ENCODE data around the gene IL1RL1. TPM values are rescaled to one million over a fixed set of nuclear protein-coding genes. Genes with fewer than 3 reads are reported as not detected.

The IL1RL1 gene
- not detected in 2 replicates for total RNA-seq (2014; rRNA removed; shearing (Covaris generic))

GRCh38 chr2:102310964-102311640, at the start of gene IL1RL1:
Gene IL1RL1 (plus strand): TSS chr2:102311563. CDS start chr2:102338265, 26,702 bp downstream.
- Histone ChIP-seq H3K4me3 (ENCODE audit: insufficient read depth, low read depth, low read length) (no peak within 1 kb of the TSS), H3K36me3 (replicated peaks; ENCODE audit: control insufficient read depth, insufficient read depth, low read length) (no peaks in the 10 kb centered on the region), H3K27me3 (ENCODE audit: control insufficient read depth, insufficient read depth, low read length) (no peaks in the 10 kb centered on the region)
- no peak for DNase-seq

- H3K27me3 ChIP-seq (ENCODE audit: control insufficient read depth, insufficient read depth, low read length) = no peaks in the 10 kb centered on the region
- no peak for DNase-seq
- H3K4me3 ChIP-seq (ENCODE audit: insufficient read depth, low read depth, low read length) = no peak overlapping the region
- no peaks in the 10 kb centered on the region for H3K36me3 ChIP-seq (replicated peaks; ENCODE audit: control insufficient read depth, insufficient read depth, low read length)
Observed at GRCh38 chr2:102262216-102263129, 48.9 kb upstream of the IL1RL1 start.

DNA sequence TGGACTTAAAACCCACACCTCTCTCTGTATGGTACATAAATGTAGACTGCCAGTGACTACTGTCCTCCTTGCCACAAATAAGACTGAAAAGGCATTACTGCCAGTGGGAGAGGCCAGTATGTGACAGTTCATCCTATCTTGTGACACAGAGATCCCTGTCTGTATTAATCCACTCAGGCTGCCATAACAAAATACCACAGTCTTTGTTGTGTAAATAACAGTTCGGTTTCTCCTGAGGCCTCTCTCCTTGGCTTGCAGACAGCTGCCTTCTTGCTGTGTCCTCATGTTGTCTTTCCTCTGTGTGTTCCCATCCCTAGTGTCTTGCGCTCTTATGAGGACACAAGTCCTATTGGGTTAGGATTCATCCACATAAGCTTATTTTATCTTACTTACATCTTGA, 46.4 kb upstream of the IL1RL1 start:
- Histone ChIP-seq H3K4me3 (ENCODE audit: insufficient read depth, low read depth, low read length) (no peak overlapping the region), H3K27me3 (ENCODE audit: control insufficient read depth, insufficient read depth, low read length) (no peaks in the 10 kb centered on the region), H3K36me3 (replicated peaks; ENCODE audit: control insufficient read depth, insufficient read depth, low read length) (no peaks in the 10 kb centered on the region)
- DNase-seq = no peak

DNA sequence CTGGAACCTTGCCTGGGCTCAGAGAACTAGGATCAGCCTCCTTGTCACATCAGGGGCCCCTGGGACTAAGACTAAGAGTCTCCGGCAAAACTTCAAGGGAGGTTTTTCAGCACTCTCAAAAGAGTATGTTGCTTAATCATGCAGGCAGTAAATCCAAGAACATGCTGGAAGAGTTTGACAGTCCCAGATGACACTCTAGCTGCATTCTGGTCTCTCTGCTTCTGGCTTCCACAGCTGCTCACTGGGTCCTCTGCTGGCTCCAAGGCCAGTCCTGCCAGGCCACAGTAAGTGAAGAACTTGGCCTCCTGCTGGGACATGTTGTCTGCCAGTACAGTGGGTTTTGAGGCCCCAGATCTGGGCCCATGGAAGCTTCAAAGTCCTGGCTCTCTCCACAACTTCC, 45.2 kb upstream of the IL1RL1 start:
- Histone ChIP-seq H3K4me3 (ENCODE audit: insufficient read depth, low read depth, low read length) (no peak overlapping the region), H3K27me3 (ENCODE audit: control insufficient read depth, insufficient read depth, low read length) (no peaks in the 10 kb centered on the region), H3K36me3 (replicated peaks; ENCODE audit: control insufficient read depth, insufficient read depth, low read length) (no peaks in the 10 kb centered on the region)
- no peak for DNase-seq

DNA sequence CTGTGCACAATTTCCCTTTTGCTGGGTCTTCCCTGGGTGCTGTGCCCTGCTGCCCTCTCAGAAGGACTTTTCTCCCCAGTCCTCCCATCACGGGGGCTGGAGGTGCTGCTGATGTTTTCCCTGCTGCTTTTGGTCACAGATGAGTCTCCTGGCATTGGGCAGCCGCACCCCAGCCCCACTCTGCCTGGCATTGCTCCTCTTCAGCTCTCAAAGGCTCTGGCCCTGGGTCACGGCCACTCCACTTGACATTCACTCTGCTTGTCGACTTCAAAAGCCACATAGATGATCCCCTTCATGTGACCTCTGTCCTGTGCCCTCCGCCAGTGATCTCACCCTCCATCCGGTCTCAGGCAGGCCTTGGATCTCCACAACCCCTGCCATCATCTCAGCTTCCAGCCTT, 43.6 kb upstream of the IL1RL1 start:
- DNase-seq = no peak
- Histone ChIP-seq H3K36me3 (replicated peaks; ENCODE audit: control insufficient read depth, insufficient read depth, low read length) (no peaks in the 10 kb centered on the region), H3K27me3 (ENCODE audit: control insufficient read depth, insufficient read depth, low read length) (no peaks in the 10 kb centered on the region), H3K4me3 (ENCODE audit: insufficient read depth, low read depth, low read length) (no peak overlapping the region)

DNA sequence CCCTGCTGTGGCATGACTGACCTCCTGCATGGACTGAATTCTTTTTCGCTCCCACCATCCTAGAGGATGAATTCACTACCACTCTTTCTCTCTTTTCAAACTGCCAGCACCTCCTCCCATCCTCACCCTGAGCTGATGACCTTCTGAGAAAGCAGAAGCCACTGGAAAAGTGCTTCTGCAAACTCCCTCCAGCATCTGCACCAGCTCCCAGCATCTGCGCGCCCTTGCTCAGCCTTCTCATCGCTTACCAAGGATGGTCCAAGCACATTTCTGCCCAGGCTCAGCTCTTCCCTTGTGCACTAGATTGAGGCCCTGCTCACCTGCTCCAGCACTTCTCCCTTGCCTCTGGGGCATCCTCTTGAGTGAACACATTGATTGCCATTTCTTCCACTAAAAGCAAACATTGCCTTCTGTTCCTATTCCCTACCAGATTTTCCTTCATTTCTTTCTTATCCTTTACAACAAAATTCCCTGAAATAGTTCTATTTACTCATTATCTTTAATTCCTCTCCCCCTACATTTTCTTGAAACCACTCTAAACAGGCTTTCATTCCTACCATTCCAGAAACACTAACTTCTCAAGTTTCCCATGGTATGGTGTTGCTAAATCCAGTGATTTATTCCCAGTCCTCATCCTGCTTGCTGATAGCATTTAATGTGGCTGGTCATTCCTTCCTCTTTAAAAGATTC, 42.7 kb upstream of the IL1RL1 start:
- no peak for DNase-seq
- no peak overlapping the region for H3K4me3 ChIP-seq (ENCODE audit: insufficient read depth, low read depth, low read length)
- no peaks in the 10 kb centered on the region for H3K27me3 ChIP-seq (ENCODE audit: control insufficient read depth, insufficient read depth, low read length)
- no peaks in the 10 kb centered on the region for H3K36me3 ChIP-seq (replicated peaks; ENCODE audit: control insufficient read depth, insufficient read depth, low read length)

DNA sequence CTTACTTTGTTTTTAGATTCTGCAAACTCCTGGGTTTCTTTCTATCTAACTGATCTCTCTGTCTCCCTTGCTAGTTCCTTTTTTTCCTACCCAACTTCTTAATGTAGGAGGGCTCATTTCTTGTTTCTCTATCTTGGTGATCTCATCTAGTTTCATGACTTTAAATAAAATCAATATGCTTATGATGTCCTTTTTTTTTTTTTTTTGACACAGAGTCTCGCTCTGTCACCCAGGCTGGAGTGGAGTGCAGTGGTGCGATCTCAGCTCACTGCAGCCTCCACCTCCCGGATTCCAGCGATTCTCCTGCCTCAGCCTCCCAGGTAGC, 42.2 kb upstream of the IL1RL1 start:
- no peak overlapping the region for H3K4me3 ChIP-seq (ENCODE audit: insufficient read depth, low read depth, low read length)
- H3K27me3 ChIP-seq (ENCODE audit: control insufficient read depth, insufficient read depth, low read length) = no peaks in the 10 kb centered on the region
- H3K36me3 ChIP-seq (replicated peaks; ENCODE audit: control insufficient read depth, insufficient read depth, low read length) = no peaks in the 10 kb centered on the region
- DNase-seq = no peak

- Histone ChIP-seq H3K27me3 (ENCODE audit: control insufficient read depth, insufficient read depth, low read length) (no peaks in the 10 kb centered on the region), H3K36me3 (replicated peaks; ENCODE audit: control insufficient read depth, insufficient read depth, low read length) (no peaks in the 10 kb centered on the region), H3K4me3 (ENCODE audit: insufficient read depth, low read depth, low read length) (no peak overlapping the region)
- no peak for DNase-seq
Observed at GRCh38 chr2:102271844-102272243, 39.5 kb upstream of the IL1RL1 start.

DNA sequence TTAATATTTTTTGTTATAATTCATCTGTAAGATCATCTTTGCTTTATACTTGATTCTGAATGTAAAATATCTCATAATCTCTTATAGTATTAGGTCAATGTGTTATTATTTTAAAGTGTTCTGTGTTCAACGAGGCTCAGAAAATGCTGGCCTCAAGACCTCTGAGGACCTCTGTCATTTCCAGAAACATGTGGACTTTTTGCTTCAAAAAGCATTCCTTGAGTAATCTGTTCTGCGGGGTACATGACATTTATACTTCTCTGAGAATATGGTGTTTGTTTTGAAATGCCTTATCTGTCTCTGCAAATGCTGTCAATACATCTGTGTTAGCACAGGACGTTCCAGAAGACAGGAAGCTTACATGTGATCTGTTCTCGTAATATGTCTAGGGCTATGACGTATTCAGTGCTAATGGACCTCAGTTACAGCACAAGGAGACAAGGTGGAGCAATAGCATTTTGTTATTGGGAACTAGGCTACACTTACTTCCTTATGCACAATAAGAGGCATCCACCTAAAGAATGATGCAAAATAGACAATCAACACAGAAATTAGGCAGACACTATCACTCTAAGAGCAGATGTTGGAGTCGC, 37.6 kb upstream of the IL1RL1 start:
- H3K27me3 ChIP-seq (ENCODE audit: control insufficient read depth, insufficient read depth, low read length) = no peaks in the 10 kb centered on the region
- DNase-seq = no peak
- H3K4me3 ChIP-seq (ENCODE audit: insufficient read depth, low read depth, low read length) = no peak overlapping the region
- no peaks in the 10 kb centered on the region for H3K36me3 ChIP-seq (replicated peaks; ENCODE audit: control insufficient read depth, insufficient read depth, low read length)

DNA sequence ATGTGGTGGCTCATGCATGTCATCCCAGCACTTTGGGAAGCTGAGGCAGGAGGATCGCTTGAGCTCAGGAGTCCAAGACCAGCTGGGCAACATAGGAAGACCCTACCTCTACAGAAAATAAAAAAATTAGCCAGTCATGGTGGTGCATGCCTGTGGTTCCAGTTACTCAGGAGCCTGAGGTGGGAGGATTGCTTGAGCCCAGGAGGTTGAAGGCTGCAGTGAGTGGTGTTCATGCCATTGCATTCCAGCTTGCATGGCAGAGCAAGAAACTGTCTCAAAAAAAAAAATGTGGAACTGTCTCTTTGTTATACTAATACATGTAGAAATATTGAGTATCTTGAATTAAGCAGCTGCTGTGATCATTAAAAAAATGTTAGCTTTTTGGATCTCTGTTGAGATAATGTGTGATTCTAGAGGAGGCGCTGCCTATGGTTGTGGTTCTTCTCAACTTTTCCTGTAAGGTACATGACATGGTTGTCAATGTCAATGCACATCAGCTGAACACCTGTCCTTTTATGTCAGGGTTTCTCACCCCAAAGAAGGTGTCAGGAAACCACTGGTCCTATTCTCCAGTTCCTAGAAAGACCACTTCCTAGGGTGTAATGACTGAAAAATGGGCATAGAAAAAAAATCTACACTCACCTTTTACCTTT, 34.7 kb upstream of the IL1RL1 start:
- no peaks in the 10 kb centered on the region for H3K27me3 ChIP-seq (ENCODE audit: control insufficient read depth, insufficient read depth, low read length)
- H3K4me3 ChIP-seq (ENCODE audit: insufficient read depth, low read depth, low read length) = no peak overlapping the region
- H3K36me3 ChIP-seq (replicated peaks; ENCODE audit: control insufficient read depth, insufficient read depth, low read length) = no peaks in the 10 kb centered on the region
- no peak for DNase-seq

- H3K36me3 ChIP-seq (replicated peaks; ENCODE audit: control insufficient read depth, insufficient read depth, low read length) = no peaks in the 10 kb centered on the region
- no peak for DNase-seq
- H3K4me3 ChIP-seq (ENCODE audit: insufficient read depth, low read depth, low read length) = no peak overlapping the region
- no peaks in the 10 kb centered on the region for H3K27me3 ChIP-seq (ENCODE audit: control insufficient read depth, insufficient read depth, low read length)
Observed at GRCh38 chr2:102277202-102277700, 34.1 kb upstream of the IL1RL1 start.

DNA sequence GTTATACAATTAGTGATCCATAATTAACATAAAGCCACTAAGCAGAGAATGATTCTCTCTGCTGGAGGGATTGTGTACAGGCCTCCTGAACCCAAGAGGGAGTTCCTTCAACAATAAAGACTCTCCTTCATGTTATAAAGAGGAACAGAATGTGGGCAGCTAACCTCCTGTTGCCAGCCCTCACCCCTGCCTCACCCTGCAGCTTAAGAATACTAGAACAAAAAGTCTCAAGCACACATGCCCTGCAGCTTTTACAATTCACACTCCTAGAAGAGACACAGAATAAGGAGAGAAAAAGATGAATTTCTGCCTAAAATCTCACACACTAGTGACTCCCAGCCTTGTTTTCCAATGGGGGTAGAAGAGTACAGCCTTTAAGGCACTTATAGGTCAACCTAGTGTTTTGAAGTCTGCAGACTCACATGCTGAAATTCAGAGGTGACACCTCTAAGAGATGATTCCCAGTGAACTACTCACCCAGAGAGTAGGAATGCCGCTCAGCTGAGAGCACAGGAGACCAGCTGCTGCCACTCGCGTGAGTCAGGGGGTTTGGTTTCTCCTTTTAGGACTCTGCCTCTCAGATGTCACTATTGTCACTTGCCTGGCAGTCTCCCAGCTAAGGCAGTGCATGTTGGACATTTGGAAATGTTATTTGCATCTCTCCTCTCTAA, 32.5 kb upstream of the IL1RL1 start:
- Histone ChIP-seq H3K4me3 (ENCODE audit: insufficient read depth, low read depth, low read length) (no peak overlapping the region), H3K36me3 (replicated peaks; ENCODE audit: control insufficient read depth, insufficient read depth, low read length) (no peaks in the 10 kb centered on the region), H3K27me3 (ENCODE audit: control insufficient read depth, insufficient read depth, low read length) (no peaks in the 10 kb centered on the region)
- no peak for DNase-seq

DNA sequence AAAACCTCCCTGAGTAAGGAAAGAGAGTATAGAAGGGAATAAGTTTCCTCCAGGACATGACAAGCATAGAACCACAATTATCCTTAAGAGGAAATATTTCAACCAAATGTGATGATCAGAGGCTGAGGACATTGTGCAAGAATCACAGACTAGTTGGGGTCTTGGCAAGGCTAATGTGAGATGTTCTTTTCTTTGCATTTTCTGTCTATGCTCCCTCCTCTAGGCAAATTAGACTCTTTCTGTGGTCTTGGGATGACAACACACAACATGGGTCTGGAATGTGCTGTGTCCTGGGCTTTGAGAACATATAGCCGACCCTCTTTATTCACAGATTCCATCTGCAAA, 32.0 kb upstream of the IL1RL1 start:
- Histone ChIP-seq H3K4me3 (ENCODE audit: insufficient read depth, low read depth, low read length) (no peak overlapping the region), H3K27me3 (ENCODE audit: control insufficient read depth, insufficient read depth, low read length) (no peaks in the 10 kb centered on the region), H3K36me3 (replicated peaks; ENCODE audit: control insufficient read depth, insufficient read depth, low read length) (no peaks in the 10 kb centered on the region)
- DNase-seq = no peak

GRCh38 chr2:102282678-102283091, 28.7 kb upstream of the IL1RL1 start:
- no peak overlapping the region for H3K4me3 ChIP-seq (ENCODE audit: insufficient read depth, low read depth, low read length)
- no peaks in the 10 kb centered on the region for H3K27me3 ChIP-seq (ENCODE audit: control insufficient read depth, insufficient read depth, low read length)
- H3K36me3 ChIP-seq (replicated peaks; ENCODE audit: control insufficient read depth, insufficient read depth, low read length) = no peaks in the 10 kb centered on the region
- no peak for DNase-seq

All from H7 (cell line).